Skeletal muscle satellite cell (primary cell): ENCODE results near the gene MOGAT3.
A peak's percentile ranks its signal among the peaks of the same experiment; 100 is the strongest.

ENCODE experiments used
- H3K27me3 ChIP-seq: 2 replicates; pipeline ENCODE4 v1.7.0; 2013; ENCODE audit warnings: low read length; ENCODE audit not compliant: control insufficient read depth, insufficient read depth
- H3K36me3 ChIP-seq: 2 replicates; pipeline ENCODE4 v1.7.0; 2013; ENCODE audit warnings: mild to moderate bottlenecking, control low read depth, low read length; ENCODE audit not compliant: insufficient read depth
- H3K4me1 ChIP-seq: 2 replicates; pipeline ENCODE4 v1.7.0; 2013; ENCODE audit warnings: low read length; ENCODE audit not compliant: control insufficient read depth, insufficient read depth
- H3K4me2 ChIP-seq: 2 replicates; pipeline ENCODE4 v1.7.0; 2013; ENCODE audit warnings: mild to moderate bottlenecking, low read length
- H3K4me3 ChIP-seq: 2 replicates; pipeline ENCODE4 v1.7.0; 2013; ENCODE audit warnings: low read length
- H3K9ac ChIP-seq: 2 replicates; pipeline ENCODE4 v1.7.0; 2013; ENCODE audit warnings: mild to moderate bottlenecking, low read depth, low read length, moderate library complexity
- H3K9me3 ChIP-seq: replicated peaks from 2 replicates; pipeline ENCODE4 v1.7.0; 2013; ENCODE audit warnings: mild to moderate bottlenecking, control low read depth, low read length

The MOGAT3 gene

GRCh38 chr7:101239191-101239950 is 38.5 kb upstream of the MOGAT3 start:
- Histone ChIP-seq H3K9me3 (no peaks in the 10 kb centered on the region), H3K4me3 (no peak overlapping the region), H3K4me2 (no peak overlapping the region), H3K36me3 (peaks cover 27% of the 10 kb centered on the region), H3K27me3 (no peaks in the 10 kb centered on the region), H3K4me1 (peaks cover 30% of the 10 kb centered on the region), H3K9ac (no peak overlapping the region)

DNA sequence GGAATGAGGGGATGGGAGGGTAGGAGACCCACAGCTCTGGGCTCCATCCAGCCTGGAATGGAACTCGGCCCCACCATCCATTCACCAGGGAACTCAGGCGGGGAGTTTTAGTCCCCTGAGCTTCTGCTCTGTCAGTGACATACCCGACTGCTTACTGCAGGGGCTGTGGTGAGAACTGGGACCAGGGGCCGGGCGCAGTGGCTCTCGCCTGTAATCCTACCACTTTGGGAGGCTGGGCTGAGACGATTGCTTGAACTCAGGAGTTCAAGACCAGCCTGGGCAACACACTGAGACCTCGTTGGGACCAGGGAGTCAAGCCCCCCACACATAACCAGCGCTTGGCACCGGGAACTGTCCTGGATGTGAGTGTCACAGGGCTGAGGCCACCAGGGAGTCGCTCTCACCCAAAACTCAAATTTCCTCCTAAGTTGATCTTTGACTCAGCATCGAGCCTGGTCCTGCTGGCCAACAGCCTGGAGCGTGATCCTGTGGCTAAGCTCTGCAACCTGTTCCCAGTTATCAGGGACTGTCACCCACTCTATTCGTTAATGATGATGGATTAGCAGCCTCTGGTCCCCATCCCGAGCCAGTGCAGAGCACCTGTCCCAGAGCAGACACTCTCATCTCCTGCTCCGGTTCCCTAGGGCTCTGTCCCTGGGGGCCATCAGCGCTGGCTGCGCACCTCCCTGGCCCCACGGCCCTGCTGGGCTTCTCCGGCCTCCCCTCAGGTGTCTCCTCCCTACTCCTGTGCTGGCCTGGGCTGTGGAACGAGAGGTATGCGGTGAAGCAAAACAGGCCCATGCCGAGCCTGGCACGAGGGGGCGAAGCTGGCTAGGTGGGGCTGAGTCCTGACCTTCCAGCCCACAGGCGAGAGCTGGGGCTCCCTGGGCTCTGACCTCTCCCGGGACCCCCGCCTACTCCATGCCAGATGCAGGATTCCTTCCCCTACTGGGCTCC is 37.7 kb upstream of the MOGAT3 start:
- Histone ChIP-seq H3K9ac (no peak overlapping the region), H3K4me3 (no peak overlapping the region), H3K9me3 (no peaks in the 10 kb centered on the region), H3K4me1 (peaks cover 24% of the 10 kb centered on the region), H3K36me3 (peaks cover 27% of the 10 kb centered on the region), H3K4me2 (peak overlapping the region; percentile 46), H3K27me3 (no peaks in the 10 kb centered on the region)

- Histone ChIP-seq H3K4me1 (peaks cover 21% of the 10 kb centered on the region), H3K4me2 (peak within 1 kb of the TSS; percentile 46), H3K9ac (peak within 1 kb of the TSS; percentile 9), H3K36me3 (peaks cover 24% of the 10 kb centered on the region), H3K4me3 (no peak within 1 kb of the TSS), H3K9me3 (no peaks in the 10 kb centered on the region), H3K27me3 (no peaks in the 10 kb centered on the region)
Measured at GRCh38 chr7:101237206-101238067, 36.6 kb upstream of the MOGAT3 start, which contains the start of gene CLDN15. Gene CLDN15 (minus strand): TSS chr7:101237802. CDS start chr7:101237581, 221 bp downstream.

DNA sequence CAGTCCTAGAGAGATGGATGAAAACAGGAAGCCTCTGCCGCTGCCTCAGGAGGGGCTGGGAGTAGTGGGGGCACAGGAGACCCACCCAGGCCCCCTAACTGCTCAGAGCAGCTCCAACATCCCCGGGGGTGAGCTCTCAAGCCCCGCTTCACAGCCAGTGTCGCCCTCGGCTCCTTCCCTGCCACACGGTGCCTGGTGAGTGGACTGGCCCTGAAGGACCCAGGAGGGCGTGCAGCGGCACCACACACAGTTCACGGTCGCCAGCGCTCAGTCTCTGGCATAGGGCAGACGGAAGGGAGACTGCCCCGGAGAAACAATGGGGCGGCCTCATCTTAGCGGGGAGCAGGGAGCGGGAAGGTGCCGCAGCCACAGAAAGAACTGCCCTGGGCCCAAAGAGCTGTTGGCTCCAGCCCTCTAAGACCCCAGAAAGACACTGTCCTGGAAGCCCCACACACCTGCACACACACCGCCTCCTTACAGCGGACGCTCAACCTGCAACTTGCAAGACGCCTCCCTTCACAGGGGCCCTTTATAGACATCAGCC is 35.5 kb upstream of the MOGAT3 start:
- Histone ChIP-seq H3K27me3 (no peaks in the 10 kb centered on the region), H3K4me1 (peaks cover 21% of the 10 kb centered on the region), H3K4me2 (no peak overlapping the region), H3K36me3 (peaks cover 27% of the 10 kb centered on the region), H3K9me3 (no peaks in the 10 kb centered on the region), H3K9ac (no peak overlapping the region), H3K4me3 (no peak overlapping the region)

DNA sequence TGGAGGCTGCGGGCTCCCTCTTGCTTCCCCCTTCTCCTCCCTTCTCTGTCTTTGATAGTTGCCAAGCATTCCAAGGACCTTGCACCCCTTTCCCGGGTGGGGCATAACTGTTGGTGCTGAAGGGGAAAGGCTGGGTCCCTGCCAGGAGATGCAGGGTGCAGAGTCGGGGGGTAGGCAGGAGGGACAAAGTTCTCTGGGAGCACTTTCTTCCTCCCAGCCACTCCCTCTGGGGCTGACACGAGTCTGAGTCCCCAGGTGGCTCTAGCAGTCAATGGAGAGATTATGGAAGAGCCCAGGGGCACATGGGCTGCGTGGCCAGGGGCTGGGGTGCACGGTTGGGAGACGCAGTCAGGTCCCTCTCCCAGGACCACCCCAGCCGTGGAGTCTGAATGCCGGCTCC is 34.7 kb upstream of the MOGAT3 start:
- H3K36me3 ChIP-seq: peaks cover 27% of the 10 kb centered on the region
- peaks cover 18% of the 10 kb centered on the region for H3K4me1 ChIP-seq
- no peak overlapping the region for H3K4me3 ChIP-seq

GRCh38 chr7:101235050-101235449 is 34.2 kb upstream of the MOGAT3 start:
- H3K4me2 ChIP-seq: no peak overlapping the region
- H3K9me3 ChIP-seq: no peaks in the 10 kb centered on the region
- no peak overlapping the region for H3K4me3 ChIP-seq
- H3K4me1 ChIP-seq: peaks cover 18% of the 10 kb centered on the region
- H3K9ac ChIP-seq: no peak overlapping the region
- H3K36me3 ChIP-seq: peaks cover 27% of the 10 kb centered on the region
- no peaks in the 10 kb centered on the region for H3K27me3 ChIP-seq

More for the DNA sequence above, 34.7 kb upstream of the MOGAT3 start:
- H3K9me3 ChIP-seq: no peaks in the 10 kb centered on the region
- no peak overlapping the region for H3K9ac ChIP-seq
- H3K27me3 ChIP-seq: no peaks in the 10 kb centered on the region
- H3K4me2 ChIP-seq: no peak overlapping the region

DNA sequence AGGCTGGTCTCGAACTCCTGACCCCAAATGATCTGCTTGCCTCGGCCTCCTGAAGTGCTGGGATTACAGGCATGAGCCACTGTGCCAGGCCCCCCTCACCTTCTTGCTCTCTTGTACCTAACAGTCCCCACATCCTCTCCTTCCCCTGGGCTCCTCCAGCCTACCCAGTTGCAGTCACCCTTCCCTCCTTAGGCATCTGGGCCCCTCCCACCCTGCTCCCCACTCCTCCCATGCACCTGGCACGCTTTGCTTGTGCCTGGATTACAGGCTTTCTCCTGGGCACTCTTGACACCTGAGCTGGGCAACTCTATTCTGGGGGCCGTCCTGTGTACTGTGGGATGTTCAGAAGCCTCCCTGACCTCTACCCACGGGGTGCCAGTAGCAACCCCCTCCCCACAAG is 33.8 kb upstream of the MOGAT3 start:
- Histone ChIP-seq H3K9me3 (no peaks in the 10 kb centered on the region), H3K9ac (no peak overlapping the region), H3K4me2 (no peak overlapping the region), H3K4me1 (peaks cover 18% of the 10 kb centered on the region), H3K27me3 (no peaks in the 10 kb centered on the region), H3K36me3 (peaks cover 25% of the 10 kb centered on the region), H3K4me3 (no peak overlapping the region)

DNA sequence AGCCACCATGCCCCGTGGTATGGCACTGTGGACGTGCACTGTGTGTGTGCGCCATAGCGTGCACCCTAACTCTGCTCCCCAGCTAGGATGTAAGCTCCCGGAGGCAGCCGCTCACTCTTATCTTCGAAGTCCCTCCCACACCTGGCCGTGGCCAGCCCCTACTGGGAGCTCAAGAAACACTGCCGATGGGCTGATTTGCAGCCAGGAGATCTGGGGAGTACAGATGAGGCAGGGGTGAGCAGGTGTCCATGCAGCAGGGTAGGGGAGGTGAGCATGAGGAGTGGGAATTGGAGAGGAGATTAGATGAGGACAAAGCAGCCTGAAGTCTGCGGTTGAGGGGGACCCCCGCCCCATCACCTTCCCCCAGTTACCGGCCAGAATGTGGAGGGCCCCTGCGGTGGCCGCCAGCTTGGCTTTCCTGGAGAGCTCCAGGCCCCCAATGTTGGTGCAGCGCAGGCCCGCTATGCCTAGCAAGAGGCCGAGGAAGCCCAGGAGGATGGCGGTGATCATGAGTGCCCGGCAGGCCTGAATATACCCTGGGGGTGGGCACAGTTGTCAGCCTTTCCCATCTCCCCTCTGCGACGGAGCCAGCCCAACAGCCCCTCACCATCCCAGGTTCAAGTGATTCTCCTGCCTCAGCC is 33.2 kb upstream of the MOGAT3 start:
- H3K36me3 ChIP-seq: peaks cover 22% of the 10 kb centered on the region
- H3K4me3 ChIP-seq: no peak overlapping the region
- peaks cover 18% of the 10 kb centered on the region for H3K4me1 ChIP-seq
- H3K9ac ChIP-seq: no peak overlapping the region
- H3K27me3 ChIP-seq: no peaks in the 10 kb centered on the region
- no peaks in the 10 kb centered on the region for H3K9me3 ChIP-seq
- no peak overlapping the region for H3K4me2 ChIP-seq

GRCh38 chr7:101232141-101232850 is 31.5 kb upstream of the MOGAT3 start:
- Histone ChIP-seq H3K9ac (no peak overlapping the region), H3K9me3 (no peaks in the 10 kb centered on the region), H3K4me3 (no peak overlapping the region), H3K4me1 (peaks cover 2% of the 10 kb centered on the region), H3K27me3 (no peaks in the 10 kb centered on the region), H3K36me3 (peaks cover 24% of the 10 kb centered on the region), H3K4me2 (no peak overlapping the region)

GRCh38 chr7:101231644-101232043 is 30.8 kb upstream of the MOGAT3 start:
- H3K4me1 ChIP-seq: no peaks in the 10 kb centered on the region
- H3K9me3 ChIP-seq: no peaks in the 10 kb centered on the region
- H3K36me3 ChIP-seq: peaks cover 19% of the 10 kb centered on the region
- H3K27me3 ChIP-seq: no peaks in the 10 kb centered on the region
- H3K4me3 ChIP-seq: no peak overlapping the region
- H3K9ac ChIP-seq: no peak overlapping the region
- no peak overlapping the region for H3K4me2 ChIP-seq
